LNCAP (cell line): Measurements from ENCODE around the gene ZNF444.
A peak's percentile ranks its signal among the peaks of the same experiment; 100 is the strongest.

Experiments used
- CTCF ChIP-seq: fragments of 450-650 bp; IDR thresholded peaks from 2 replicates; pipeline ENCODE4 v1.5.1; 2017; ENCODE audit warnings: mild to moderate bottlenecking

The ZNF444 gene

GRCh38 chr19:56146904-56147303 lies 5.8 kb downstream of the ZNF444 start:
- TF ChIP-seq CTCF, result no peak

- no peak for TF ChIP-seq CTCF
Observed at GRCh38 chr19:56147307-56147706, 6.2 kb downstream of the ZNF444 start.

- TF ChIP-seq CTCF, result no peak
Observed at GRCh38 chr19:56148096-56148495, 7.0 kb downstream of the ZNF444 start.

- TF ChIP-seq CTCF, result no peak
Observed at GRCh38 chr19:56149656-56150038, 8.6 kb downstream of the ZNF444 start.

GRCh38 chr19:56150358-56150757 lies 9.3 kb downstream of the ZNF444 start:
- TF ChIP-seq CTCF, result no peak

GRCh38 chr19:56152644-56153043 lies 11.6 kb downstream of the ZNF444 start:
- TF ChIP-seq CTCF, result no peak

GRCh38 chr19:56153507-56153906 lies 12.4 kb downstream of the ZNF444 start:
- TF ChIP-seq CTCF, result no peak

- TF ChIP-seq CTCF, result peak; percentile 37; the same call in 1 of the 2 replicates
Observed at GRCh38 chr19:56155124-56155687, 14.1 kb downstream of the ZNF444 start.
